OCI-LY3 (cell line): Measurements from ENCODE around the gene TRDMT1.

ENCODE experiments used
- CTCF ChIP-seq: fragments of 200-600, 300-600 bp; sonication (generic); IDR thresholded peaks from 2 replicates; pipeline ENCODE4 v1.5.1; 2014; ENCODE audit warnings: antibody characterized with exemption, low read length, low read depth
- EZH2phosphoT487 ChIP-seq: fragments of 200-600 bp; shearing (Covaris generic); IDR thresholded peaks from 2 replicates; pipeline ENCODE4 v1.6.1; 2018; ENCODE audit warnings: antibody characterized with exemption, mixed run types, low read depth

- TF ChIP-seq CTCF = no peak
- TF ChIP-seq EZH2phosphoT487 = no peak
These were observed 85.3 kb downstream of the TRDMT1 start for GRCh38 chr10:17116193-17116592.
